HepG2 (cell line): ENCODE data around the gene GDF9. TPM values are rescaled to one million over a fixed set of nuclear protein-coding genes. Genes with fewer than 3 reads are reported as not detected.

ENCODE experiments used
- ATAC-seq: fragments of 200-7000 bp; cut with Tn5 transposase; 3 replicates; pipeline ENCODE4 v1.9.1; 2020; ENCODE audit warnings: mild to moderate bottlenecking, moderate library complexity
- BruUV-seq: library from RNA; stranded (reverse); fragments of 400-500 nt; replicated peaks from 2 replicates; lab custom pipeline; 2021; lab: Mats Ljungman, UMichigan
- CTCF ChIA-PET: fragments of 300-600 bp; formaldehyde crosslinking; extraction: SDS; loops from one replicate; lab custom pipeline; 2021; ENCODE audit warnings: low total read pairs, inconsistent platforms, low intra/inter-chr PET ratio; lab: Yijun Ruan, JAX
- POLR2A ChIA-PET: fragments of 350-600 bp; sonication (Branson Sonifier 250); formaldehyde crosslinking; loops from one replicate; lab custom pipeline; 2020; ENCODE audit warnings: antibody characterized with exemption, inconsistent platforms; lab: Yijun Ruan, JAX
- DNase-seq: peaks from one replicate; pipeline ENCODE4 v3.0.0-alpha.2; 2015; ENCODE audit warnings: low spot score
- FAIRE-seq: peaks from 3 replicates; lab custom pipeline; 2011; peaks lifted over from hg19 to GRCh38; lab: Jason Lieb, UNC
- H2AFZ ChIP-seq: one replicate; pipeline ENCODE4 v1.6.1; 2011; ENCODE audit warnings: low read length, inconsistent platforms
- H3K27ac ChIP-seq: fragments of 300-600 bp; 3 replicates; pipeline ENCODE4 v1.8.0; 2011; ENCODE audit warnings: mixed run types, mild to moderate bottlenecking, mixed read lengths, low read length, inconsistent platforms; ENCODE audit not compliant: insufficient read depth; ENCODE audit errors: extremely low read length
- H3K27me3 ChIP-seq, 2 experiments: fragments of 200-600 bp in 1 of 2; 2 replicates in 1 of 2; 3 replicates in 1 of 2; pipeline versions ENCODE4 v1.6.0 to v1.8.0; 2011; ENCODE audit warnings: low read length in 2 of 2, mild to moderate bottlenecking in 2 of 2, moderate library complexity in 2 of 2, inconsistent platforms in 1 of 2; ENCODE audit not compliant: insufficient read depth in 2 of 2, control insufficient read depth in 1 of 2
- H3K36me3 ChIP-seq, 2 experiments: fragments of 200-600 bp in 1 of 2; replicated peaks in 1 of 2; 2 replicates in 1 of 2; 3 replicates in 1 of 2; pipeline versions ENCODE4 v1.5.1 to v1.8.0; 2011; ENCODE audit warnings: low read length in 2 of 2, inconsistent platforms in 1 of 2; ENCODE audit not compliant: insufficient read depth in 2 of 2, control insufficient read depth in 1 of 2
- H3K4me1 ChIP-seq: 2 replicates; pipeline ENCODE4 v1.5.1; 2012; ENCODE audit warnings: low read length, inconsistent platforms; ENCODE audit not compliant: insufficient read depth
- H3K4me2 ChIP-seq: 2 replicates; pipeline ENCODE4 v1.6.0; 2011; ENCODE audit warnings: low read depth, low read length, inconsistent platforms
- H3K4me3 ChIP-seq, 3 experiments: fragments of 200-600 bp in 1 of 3; sonication (generic), shearing (Covaris generic) in 1 of 3; replicated peaks in 1 of 3; 2 replicates each; pipeline ENCODE4 v1.5.1; 2011 to 2016; ENCODE audit warnings: low read length in 3 of 3, inconsistent platforms in 2 of 3, low read depth in 2 of 3, mild to moderate bottlenecking in 2 of 3, control low read depth in 1 of 3, mixed read lengths in 1 of 3; ENCODE audit not compliant: insufficient read depth in 1 of 3
- H3K79me2 ChIP-seq: one replicate; pipeline ENCODE4 v1.6.1; 2011; ENCODE audit warnings: low read length, inconsistent platforms; ENCODE audit not compliant: insufficient read depth
- H3K9ac ChIP-seq: 2 replicates; pipeline ENCODE4 v1.6.0; 2011; ENCODE audit warnings: mild to moderate bottlenecking, low read depth, low read length, inconsistent platforms; ENCODE audit not compliant: insufficient read depth
- H3K9me3 ChIP-seq: 2 replicates; pipeline ENCODE4 v1.5.1; 2012; ENCODE audit warnings: mild to moderate bottlenecking, low read length
- H4K20me1 ChIP-seq: 2 replicates; pipeline ENCODE4 v1.6.0; 2011; ENCODE audit warnings: inconsistent platforms, mild to moderate bottlenecking, low read length, moderate library complexity; ENCODE audit not compliant: insufficient read depth
- FOXO4 ChIP-seq: sonication (generic); formaldehyde crosslinking; conservative IDR thresholded peaks from 2 replicates; pipeline ENCODE4 v1.8.1; 2023; ENCODE audit warnings: missing genetic modification reagents
- HDAC2 ChIP-seq: sonication (generic); formaldehyde crosslinking; IDR thresholded peaks from 2 replicates; pipeline ENCODE4 v1.4.0; 2020; ENCODE audit warnings: missing genetic modification reagents
- MEIS1 ChIP-seq: sonication (generic); formaldehyde crosslinking; IDR thresholded peaks from 2 replicates; pipeline ENCODE4 v1.9.0; 2021; ENCODE audit warnings: mild to moderate bottlenecking, missing genetic modification reagents, moderate library complexity, borderline replicate concordance
- MXI1 ChIP-seq: IDR thresholded peaks from 3 replicates; pipeline ENCODE4 v1.6.1; 2012; ENCODE audit warnings: low read depth, low read length, inconsistent platforms, borderline replicate concordance
- NCOR1 ChIP-seq: fragments of 200-600 bp; sonication (generic); IDR thresholded peaks from 2 replicates; pipeline ENCODE4 v1.7.0; 2017; ENCODE audit warnings: antibody characterized with exemption, low read length, borderline replicate concordance
- NFKB2 ChIP-seq: sonication (generic); formaldehyde crosslinking; IDR thresholded peaks from 2 replicates; pipeline ENCODE4 v1.4.0; 2020; ENCODE audit warnings: missing genetic modification reagents, borderline replicate concordance
- TFE3 ChIP-seq: IDR thresholded peaks from 2 replicates; pipeline ENCODE4 v1.6.1; 2016
- YEATS4 ChIP-seq: sonication (generic); formaldehyde crosslinking; IDR thresholded peaks from 2 replicates; pipeline ENCODE4 v1.4.0; 2020; ENCODE audit warnings: missing genetic modification reagents, borderline replicate concordance
- ZBTB20 ChIP-seq: sonication (generic); formaldehyde crosslinking; IDR thresholded peaks from 2 replicates; pipeline ENCODE4 v1.8.1; 2023; ENCODE audit warnings: missing genetic modification reagents, low read depth, mild to moderate bottlenecking, borderline replicate concordance
- ZNF263 ChIP-seq: sonication (generic); formaldehyde crosslinking; IDR thresholded peaks from 2 replicates; pipeline ENCODE4 v1.4.0; 2020; ENCODE audit warnings: missing genetic modification reagents
- ZNF546 ChIP-seq: sonication (generic); formaldehyde crosslinking; conservative IDR thresholded peaks from 2 replicates; pipeline ENCODE4 v1.8.1; 2023; ENCODE audit warnings: mild to moderate bottlenecking, missing genetic modification reagents
- ZNF577 ChIP-seq: sonication (generic); formaldehyde crosslinking; IDR thresholded peaks from 2 replicates; pipeline ENCODE4 v1.4.0; 2020; ENCODE audit warnings: mild to moderate bottlenecking, low read depth, missing genetic modification reagents, borderline replicate concordance
- ZNF614 ChIP-seq: IDR thresholded peaks from 2 replicates; pipeline ENCODE4 v1.6.1; 2018; ENCODE audit warnings: missing biosample characterization, missing genetic modification reagents, inconsistent platforms, borderline replicate concordance
- ZNF766 ChIP-seq: sonication (generic); formaldehyde crosslinking; IDR thresholded peaks from 2 replicates; pipeline ENCODE4 v1.5.0; 2020; ENCODE audit warnings: missing genetic modification reagents, borderline replicate concordance
- WGBS: methylation state at CpG from one replicate; pipeline ENCODE4 v1.1.6; 2017; ENCODE audit warnings: low lambda C conversion rate; 5-methylcytosine and 5-hydroxymethylcytosine counted together
- in situ Hi-C: cut with HindIII; loops from 2 replicates; pipeline ENCODE4 v1.10.0; 2017; ENCODE audit warnings: low pct_unique_long_range_greater_than_20kb; ENCODE audit not compliant: extremely low pct_ligation_motif_present
- intact Hi-C: fragments of 100-400 bp; cut with micrococcal nuclease; formaldehyde crosslinking; loops from one replicate; pipeline ENCODE4 v1.10.0; 2022; ENCODE audit not compliant: unreplicated experiment
- polyA plus RNA-seq, 8 experiments: library from polyadenylated mRNA; depleted of rRNA in 3 of 8; stranded (reverse) in 7 of 8; unstranded in 1 of 8; fragments of >200 nt; fragmentation: Illumina TruSeq in 4 of 8; extraction: Trizol in 4 of 8; gene quantifications; 2 replicates each; pipeline versions ENCODE4 v1.2.1 to v1.2.3, GENCODE V29; 2011 to 2016; ENCODE audit warnings: low read depth in 4 of 8, missing spikeins in 1 of 8, mixed read lengths in 1 of 8; ENCODE audit not compliant: insufficient read depth in 1 of 8
- total RNA-seq, 5 experiments: library from RNA; depleted of rRNA; stranded (reverse); fragments of >200 nt; fragmentation: Illumina TruSeq; extraction: Trizol; gene quantifications; 2 replicates each; pipeline ENCODE4 v1.2.3, GENCODE V29; 2016; ENCODE audit warnings: low read depth in 1 of 5
- TF ChIP-seq, protein P1 (sequence below): sonication (generic); formaldehyde crosslinking; IDR thresholded peaks from 2 replicates; pipeline ENCODE4 v1.4.0; 2020; ENCODE audit warnings: missing genetic modification reagents

The GDF9 gene
- total and polyA plus RNA-seq, 2 of the 13 experiments (the other 11 are each of a cell fraction or from before 2014, with no cell fraction given): 0.33 to 0.38 TPM

DNA sequence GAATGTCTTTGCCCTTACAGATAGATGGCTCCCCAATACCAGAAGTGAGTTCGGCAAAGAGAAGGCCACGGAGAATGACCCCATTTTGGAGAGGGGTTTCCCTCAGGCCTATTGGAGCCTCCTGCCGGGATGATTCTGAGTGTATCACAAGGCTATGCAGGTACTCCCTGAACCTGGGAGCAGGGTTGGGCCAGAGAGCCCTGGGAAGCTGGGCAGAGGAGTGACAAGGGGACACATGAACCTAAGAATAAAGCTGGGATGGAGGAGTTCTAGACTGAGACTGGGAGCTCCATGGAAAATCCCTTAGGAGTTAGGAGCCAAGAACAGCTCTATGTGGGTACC is 7.6 kb upstream of the GDF9 start (continued):
- TF ChIP-seq FOXO4 (CRISPR knock-in tag): 0 out of 2 replicates have a peak, but pooled peaks have one; percentile 20
- 0 out of 2 replicates have a peak, but pooled peaks have one; percentile 9 for TF ChIP-seq ZNF263 (CRISPR knock-in tag)
- no peak for TF ChIP-seq ZNF766 (CRISPR knock-in tag)
- TF ChIP-seq ZNF577 (CRISPR knock-in tag): 0 out of 2 replicates have a peak, but pooled peaks have one; percentile 15
- 0 out of 2 replicates have a peak, but pooled peaks have one; percentile 14 for TF ChIP-seq ZNF546
- TF ChIP-seq, protein P1, sequence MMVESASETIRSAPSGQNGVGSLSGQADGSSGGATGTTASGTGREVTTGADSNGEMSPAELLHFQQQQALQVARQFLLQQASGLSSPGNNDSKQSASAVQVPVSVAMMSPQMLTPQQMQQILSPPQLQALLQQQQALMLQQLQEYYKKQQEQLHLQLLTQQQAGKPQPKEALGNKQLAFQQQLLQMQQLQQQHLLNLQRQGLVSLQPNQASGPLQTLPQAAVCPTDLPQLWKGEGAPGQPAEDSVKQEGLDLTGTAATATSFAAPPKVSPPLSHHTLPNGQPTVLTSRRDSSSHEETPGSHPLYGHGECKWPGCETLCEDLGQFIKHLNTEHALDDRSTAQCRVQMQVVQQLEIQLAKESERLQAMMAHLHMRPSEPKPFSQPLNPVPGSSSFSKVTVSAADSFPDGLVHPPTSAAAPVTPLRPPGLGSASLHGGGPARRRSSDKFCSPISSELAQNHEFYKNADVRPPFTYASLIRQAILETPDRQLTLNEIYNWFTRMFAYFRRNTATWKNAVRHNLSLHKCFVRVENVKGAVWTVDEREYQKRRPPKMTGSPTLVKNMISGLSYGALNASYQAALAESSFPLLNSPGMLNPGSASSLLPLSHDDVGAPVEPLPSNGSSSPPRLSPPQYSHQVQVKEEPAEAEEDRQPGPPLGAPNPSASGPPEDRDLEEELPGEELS (CRISPR knock-in tag): no peak

DNA sequence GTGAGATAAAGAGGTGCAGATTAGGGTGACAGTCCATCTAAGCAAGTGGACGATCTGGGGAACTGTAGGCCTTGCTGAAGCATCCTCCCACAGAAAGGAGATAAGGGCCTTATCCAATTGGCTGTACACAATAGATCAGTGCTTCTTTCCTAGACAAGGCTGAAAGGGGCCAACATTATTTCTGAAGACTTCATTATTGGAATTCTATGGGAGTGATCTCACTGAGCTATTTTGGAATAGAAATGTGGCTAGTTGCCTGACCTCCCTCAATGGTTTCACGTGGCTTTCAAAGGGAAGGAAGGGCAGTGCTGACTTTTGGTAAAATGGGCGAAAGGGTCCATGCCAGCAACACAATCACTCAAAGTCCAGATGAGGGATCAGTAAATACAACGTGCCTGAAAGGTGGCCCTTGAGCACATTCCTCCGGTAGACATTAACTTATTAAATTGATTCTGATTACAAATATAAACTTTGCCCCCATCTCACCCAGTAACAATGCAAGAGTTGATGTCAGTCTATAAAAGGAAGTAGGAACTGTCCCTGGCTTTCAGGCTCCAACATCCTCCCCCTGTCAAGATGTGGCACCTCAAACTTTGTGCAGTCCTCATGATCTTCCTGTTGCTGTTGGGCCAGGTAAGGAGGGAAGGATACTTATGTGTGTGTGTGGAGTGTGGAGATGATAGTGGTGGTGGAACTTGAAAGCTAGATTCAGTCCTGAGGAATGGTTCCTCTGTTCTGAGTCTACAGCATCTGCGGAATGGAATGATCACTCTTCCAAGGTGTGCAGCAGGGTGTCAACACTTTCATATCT is 7.1 kb upstream of the GDF9 start, which contains the start of gene LEAP2:
TSS of gene LEAP2 (plus strand) at position 550 of the 811 bp plus-strand sequence. CDS start at position 577, 27 bp downstream.
- CTCF ChIA-PET: interaction anchor here (1.0 kb wide), 1 partner anchor 66 kb away, joined by 3 read pairs; no protein-coding TSS in a partner anchor
- in situ Hi-C loops (loop anchor here (5.0 kb wide), 1 partner anchor 41 kb away; the partner anchor contains the start of gene SHROOM1), intact Hi-C loops (no loop called here)
- H2AFZ ChIP-seq: no peak within 1 kb of the TSS
- H3K27ac ChIP-seq: peak within 1 kb of the TSS; percentile 95
- DNase-seq (peak; percentile 95), FAIRE-seq (peak; percentile 64), ATAC-seq (peak; percentile 82)
- H3K4me1 ChIP-seq: peaks cover 90% of the 10 kb centered on the region
- peaks cover 13% of the 10 kb centered on the region for H3K79me2 ChIP-seq
- 2% methylated on average over 6 of the region's 6 CpGs for WGBS
- H3K27me3 ChIP-seq: no peaks in the 10 kb centered on the region; a peak in 1 of 5 replicates
- H3K36me3 ChIP-seq: peaks cover 2 to 19% of the 10 kb centered on the region in 2 experiments; a peak in 4 of 5 replicates
- POLR2A ChIA-PET: interaction anchor here (0.8 to 3.3 kb wide), 6 partner anchors 10 to 179 kb away, joined by 3 to 26 read pairs (median 4); partner anchors contain the start of genes HSPA4 and SHROOM1
- H3K9ac ChIP-seq: peak within 1 kb of the TSS; percentile 93
- no peaks in the 10 kb centered on the region for H3K9me3 ChIP-seq
- peak within 1 kb of the TSS; percentile 80 for H3K4me2 ChIP-seq
- no peaks in the 10 kb centered on the region for H4K20me1 ChIP-seq
- peak within 1 kb of the TSS; percentile 52 to 76 (median 68) for H3K4me3 ChIP-seq
- no TSS peak for BruUV-seq
- TF ChIP-seq ZBTB20 (peak; percentile 50; the same call in 1 of the 2 replicates), MXI1 (no peak; the same call in 2 of the 3 replicates), NFKB2 (CRISPR knock-in tag) (no peak), YEATS4 (CRISPR knock-in tag) (peak; percentile 35; the same call in 1 of the 2 replicates), TFE3 (CRISPR knock-in tag) (peak; percentile 72; the same call in 1 of the 2 replicates), NCOR1 (peak; percentile 98), ZNF614 (CRISPR knock-in tag) (peak; percentile 28; the same call in 1 of the 2 replicates), HDAC2 (CRISPR knock-in tag) (peak; percentile 75), MEIS1 (CRISPR knock-in tag) (peak; percentile 56; the same call in 1 of the 2 replicates)
